Chondrocyte (in vitro differentiated cells): ENCODE measurements around the gene APMAP. TPM values are rescaled to one million over a fixed set of nuclear protein-coding genes. Genes with fewer than 3 reads are reported as not detected.
A peak's percentile ranks its signal among the peaks of the same experiment; 100 is the strongest.

ENCODE experiments used
- DNase-seq: peaks from one replicate; pipeline ENCODE4 v3.0.0; 2021; ENCODE audit warnings: mixed read lengths, low spot score
- H3K27ac Mint-ChIP-seq: one replicate; pipeline ENCODE4 v1.8.0; 2021; ENCODE audit warnings: mild to moderate bottlenecking, moderate library complexity, mixed read lengths; ENCODE audit not compliant: unreplicated experiment
- H3K27me3 Mint-ChIP-seq: 2 replicates; pipeline ENCODE4 v1.8.0; 2021; ENCODE audit warnings: low read depth, mixed read lengths
- H3K36me3 Mint-ChIP-seq: 2 replicates; pipeline ENCODE4 v1.8.0; 2021; ENCODE audit warnings: low read depth, mixed read lengths
- H3K4me1 Mint-ChIP-seq: 2 replicates; pipeline ENCODE4 v1.8.0; 2021; ENCODE audit warnings: low read depth, mild to moderate bottlenecking, mixed read lengths
- H3K4me3 Mint-ChIP-seq: one replicate; pipeline ENCODE4 v1.8.0; 2021; ENCODE audit warnings: mild to moderate bottlenecking, moderate library complexity, mixed read lengths; ENCODE audit not compliant: unreplicated experiment
- H3K9me3 Mint-ChIP-seq: 2 replicates; pipeline ENCODE4 v1.8.0; 2021; ENCODE audit warnings: low read depth, mixed read lengths
- CTCF ChIP-seq: fragments of 200-600 bp; sonication (generic); IDR thresholded peaks from 2 replicates; pipeline ENCODE4 v1.5.0; 2021; ENCODE audit warnings: antibody characterized with exemption, mild to moderate bottlenecking, moderate library complexity
- total RNA-seq: library from RNA; stranded (reverse); gene quantifications from 3 replicates; pipeline ENCODE4 v1.2.1, GENCODE V29; 2021

Gene APMAP
- total RNA-seq, 1 donor from 2014 or later = 82.2 TPM

GRCh38 chr20:25015986-25016385 lies 23.4 kb upstream of the APMAP start:
- H3K4me3 Mint-ChIP-seq = no peak overlapping the region
- H3K36me3 Mint-ChIP-seq = no peaks in the 10 kb centered on the region
- H3K27me3 Mint-ChIP-seq = no peaks in the 10 kb centered on the region
- H3K4me1 Mint-ChIP-seq = no peaks in the 10 kb centered on the region
- no peaks in the 10 kb centered on the region for H3K9me3 Mint-ChIP-seq
- H3K27ac Mint-ChIP-seq = no peak overlapping the region
- no peak for TF ChIP-seq CTCF
- peak; percentile 76 for DNase-seq

DNA sequence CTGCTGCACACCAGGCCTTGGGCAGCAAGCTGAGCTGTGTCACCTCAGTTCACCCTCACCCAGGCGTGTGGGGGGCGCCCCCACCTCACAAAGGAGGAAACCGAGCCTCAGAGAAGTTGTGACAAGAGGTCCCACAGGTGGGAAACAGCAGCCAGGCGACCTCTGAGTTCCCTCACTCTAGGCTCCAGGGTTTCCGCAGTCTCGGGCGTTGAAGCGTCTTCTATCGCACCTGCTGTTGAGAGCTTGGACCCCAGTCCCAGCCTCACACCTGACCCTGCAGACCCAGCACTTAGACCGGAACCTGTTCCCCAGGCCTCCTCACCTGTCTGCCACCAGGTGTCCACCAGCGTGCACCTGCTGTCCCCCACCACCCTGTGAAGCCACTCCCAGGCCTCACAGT lies 22.3 kb upstream of the APMAP start:
- H3K9me3 Mint-ChIP-seq = no peaks in the 10 kb centered on the region
- no peaks in the 10 kb centered on the region for H3K27me3 Mint-ChIP-seq
- no peak overlapping the region for H3K27ac Mint-ChIP-seq
- DNase-seq = peak; percentile 54
- TF ChIP-seq CTCF = no peak
- peaks cover 4% of the 10 kb centered on the region for H3K36me3 Mint-ChIP-seq
- no peak overlapping the region for H3K4me3 Mint-ChIP-seq
- no peaks in the 10 kb centered on the region for H3K4me1 Mint-ChIP-seq

GRCh38 chr20:25013478-25014380 lies 21.2 kb upstream of the APMAP start:
- no peak for TF ChIP-seq CTCF
- Mint-ChIP-seq H3K9me3 (no peaks in the 10 kb centered on the region), H3K36me3 (peaks cover 4% of the 10 kb centered on the region), H3K4me1 (no peaks in the 10 kb centered on the region), H3K4me3 (no peak overlapping the region), H3K27me3 (no peaks in the 10 kb centered on the region), H3K27ac (no peak overlapping the region)
- no peak for DNase-seq

DNA sequence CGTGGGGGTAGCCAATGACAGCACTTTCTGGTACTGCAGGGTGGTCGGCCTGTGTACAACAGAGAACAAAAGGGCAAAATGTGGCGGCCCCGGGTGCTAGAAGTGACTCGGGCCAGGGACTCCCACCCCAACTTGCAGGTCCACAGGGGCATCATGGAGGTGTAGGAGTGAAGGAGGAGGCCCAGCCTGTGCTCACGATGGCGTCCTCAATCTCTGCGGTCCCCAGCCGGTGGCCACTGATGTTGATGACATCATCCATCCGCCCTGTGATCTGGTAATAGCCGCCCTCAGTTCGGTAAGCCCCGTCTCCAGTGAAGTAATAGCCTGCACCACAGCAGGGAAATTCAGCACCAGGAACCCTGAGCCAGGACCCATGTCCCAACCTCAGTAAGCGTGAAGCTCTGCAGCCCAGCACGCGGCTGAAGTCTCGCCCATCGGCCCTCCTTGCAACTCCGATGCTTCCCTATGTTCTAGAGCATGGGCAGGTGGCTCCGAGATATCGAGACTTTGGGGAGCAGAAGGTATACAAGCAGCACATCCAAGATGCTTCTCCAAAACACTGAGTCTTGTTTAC lies 20.2 kb upstream of the APMAP start:
- Mint-ChIP-seq H3K27ac (no peak overlapping the region), H3K4me1 (no peaks in the 10 kb centered on the region), H3K4me3 (no peak overlapping the region), H3K27me3 (no peaks in the 10 kb centered on the region), H3K36me3 (peaks cover 7% of the 10 kb centered on the region), H3K9me3 (no peaks in the 10 kb centered on the region)
- no peak for TF ChIP-seq CTCF
- no peak for DNase-seq

DNA sequence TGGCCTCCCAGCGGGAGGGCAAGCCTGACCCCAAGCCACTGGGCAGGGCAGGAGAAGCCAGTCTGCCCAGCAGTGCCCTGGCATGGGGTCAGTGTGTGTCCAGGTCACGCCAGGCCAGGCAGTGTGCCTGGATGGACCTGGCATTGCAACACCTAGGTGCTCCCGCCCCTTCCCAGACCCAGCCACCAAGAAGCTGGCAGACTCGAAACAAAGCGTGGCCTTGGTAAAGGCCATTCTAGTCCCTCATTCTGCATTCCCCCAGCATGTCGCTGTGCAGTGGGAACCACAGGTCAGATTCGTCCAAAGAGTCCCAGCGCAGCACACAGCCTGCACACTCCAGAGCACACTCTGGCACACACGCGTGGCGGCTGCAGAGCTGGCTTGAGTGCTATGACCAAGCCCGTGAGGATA lies 19.3 kb upstream of the APMAP start:
- no peaks in the 10 kb centered on the region for H3K27me3 Mint-ChIP-seq
- peaks cover 7% of the 10 kb centered on the region for H3K36me3 Mint-ChIP-seq
- DNase-seq = no peak

More for the DNA sequence above, 19.3 kb upstream of the APMAP start:
- Mint-ChIP-seq H3K4me1 (no peaks in the 10 kb centered on the region), H3K27ac (no peak overlapping the region), H3K9me3 (no peaks in the 10 kb centered on the region), H3K4me3 (no peak overlapping the region)
- TF ChIP-seq CTCF = no peak
